Astrocyte of the spinal cord (primary cell): Measurements from ENCODE around the gene SAMM50.

Experiments
- DNase-seq: peaks from one replicate; pipeline ENCODE4 v3.0.0; 2011; ENCODE audit warnings: low read depth, low spot score
- H3K4me3 ChIP-seq: 2 replicates; pipeline ENCODE4 v1.5.1; 2011; ENCODE audit warnings: low read depth, mild to moderate bottlenecking, low read length, moderate library complexity
- CTCF ChIP-seq: IDR thresholded peaks from 2 replicates; pipeline ENCODE4 v1.5.1; 2012; ENCODE audit warnings: low read depth, mild to moderate bottlenecking, low read length, inconsistent platforms
- in situ Hi-C: cut with HindIII; loops from 2 replicates; pipeline ENCODE4 v1.10.0; 2017; ENCODE audit warnings: low sequenced_read_pairs

The SAMM50 gene

GRCh38 chr22:44018594-44018993, 63.4 kb downstream of the SAMM50 start:
- no peak for TF ChIP-seq CTCF
- in situ Hi-C loops = no loop called here
- no peak overlapping the region for H3K4me3 ChIP-seq
- DNase-seq = no peak

- in situ Hi-C loops = no loop called here
- TF ChIP-seq CTCF = no peak
- DNase-seq = no peak
- no peak overlapping the region for H3K4me3 ChIP-seq
Observed at GRCh38 chr22:44019416-44019815, 64.2 kb downstream of the SAMM50 start.

GRCh38 chr22:44019846-44020245, 64.6 kb downstream of the SAMM50 start:
- DNase-seq = no peak
- in situ Hi-C loops = no loop called here
- no peak for TF ChIP-seq CTCF

DNA sequence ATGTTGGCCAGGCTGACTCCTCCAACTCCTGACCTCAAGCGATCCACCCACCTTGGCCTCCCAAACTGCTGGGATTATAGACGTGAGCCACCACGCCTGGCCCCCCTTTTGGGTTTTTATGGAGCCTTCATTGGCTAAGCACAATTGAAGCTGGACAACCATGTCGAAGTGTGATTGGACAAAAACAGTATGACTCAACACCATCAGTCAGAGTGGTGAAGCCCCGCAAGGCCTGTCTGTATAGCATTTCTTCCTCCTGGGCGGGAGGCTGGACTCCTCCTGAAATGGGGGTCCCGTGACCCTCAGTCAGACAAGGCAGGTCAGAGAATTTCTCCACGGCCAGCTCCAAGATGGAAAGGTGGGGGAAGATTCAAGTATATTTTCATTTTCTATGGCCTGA, 65.7 kb downstream of the SAMM50 start:
- peak; percentile 51 for DNase-seq
- TF ChIP-seq CTCF = no peak
- in situ Hi-C loops = no loop called here
- H3K4me3 ChIP-seq = no peak overlapping the region

More at GRCh38 chr22:44019846-44020245, 64.6 kb downstream of the SAMM50 start:
- no peak overlapping the region for H3K4me3 ChIP-seq

- peak; percentile 38 for DNase-seq
- in situ Hi-C loops = no loop called here
- TF ChIP-seq CTCF = no peak
- H3K4me3 ChIP-seq = peak overlapping the region; percentile 54
Observed at GRCh38 chr22:44023404-44024287, 68.4 kb downstream of the SAMM50 start.

- in situ Hi-C loops = no loop called here
- no peak for DNase-seq
- TF ChIP-seq CTCF = no peak
- peak within 1 kb of the TSS; percentile 54 for H3K4me3 ChIP-seq
Observed at GRCh38 chr22:44024288-44024921, 69.2 kb downstream of the SAMM50 start, which contains the start of gene PARVB. PARVB (plus strand) TSS chr22:44024302; CDS start chr22:44024340, 38 bp downstream.
